ENCODE data around the gene ITPR3.

ITPR3 gene

DNA sequence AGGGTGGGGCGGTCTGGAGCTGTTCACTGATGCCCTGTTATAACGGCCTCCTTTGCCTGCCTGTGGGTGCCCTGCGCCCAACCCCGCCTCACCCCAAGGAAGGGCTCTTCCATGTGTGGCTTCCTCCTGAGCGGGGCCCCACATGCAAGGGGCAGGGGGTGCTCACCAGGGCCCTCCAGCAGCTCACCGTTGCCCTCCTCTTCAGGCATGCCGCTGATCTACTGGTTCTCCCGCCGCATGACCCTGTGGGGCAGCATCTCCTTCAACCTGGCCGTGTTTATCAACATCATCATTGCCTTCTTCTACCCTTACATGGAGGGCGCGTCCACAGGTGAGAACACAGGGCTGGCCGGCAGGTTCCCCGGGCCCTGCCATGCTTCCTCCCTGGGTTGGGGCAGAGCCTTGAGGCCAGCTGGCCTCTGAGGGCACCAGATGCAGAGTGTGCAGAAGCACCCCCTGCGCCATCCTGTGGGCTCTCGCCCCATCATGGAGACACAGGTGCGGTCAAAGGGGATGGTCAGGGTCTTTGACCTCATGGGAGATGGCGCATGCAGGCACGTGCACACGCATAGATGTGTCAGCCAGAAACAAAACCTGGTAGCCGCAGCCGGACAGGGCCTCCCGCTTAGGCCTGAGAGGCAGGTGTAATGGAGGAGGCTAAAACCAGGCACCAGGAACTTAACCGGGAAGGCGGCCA is 67.5 kb downstream of the ITPR3 start:
- no peak for DNase-seq

DNA sequence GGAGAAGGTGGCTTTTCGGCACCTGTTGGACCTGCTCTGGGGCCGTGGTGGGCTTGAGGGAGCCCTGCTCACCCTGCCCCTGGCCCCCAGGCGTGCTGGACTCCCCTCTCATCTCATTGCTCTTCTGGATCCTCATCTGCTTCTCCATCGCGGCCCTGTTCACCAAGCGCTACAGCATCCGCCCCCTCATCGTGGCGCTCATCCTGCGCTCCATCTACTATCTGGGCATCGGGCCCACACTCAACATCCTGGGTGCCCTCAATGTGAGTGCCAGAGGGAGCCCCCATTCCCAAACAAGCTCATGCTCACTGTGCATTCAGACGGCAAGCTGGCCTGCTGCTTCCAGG is 68.0 kb downstream of the ITPR3 start:
- no peak for DNase-seq

GRCh38 chr6:33689879-33690278 is 68.8 kb downstream of the ITPR3 start:
- no peak for DNase-seq

GRCh38 chr6:33690766-33691165 is 69.6 kb downstream of the ITPR3 start:
- DNase-seq = no peak

DNA sequence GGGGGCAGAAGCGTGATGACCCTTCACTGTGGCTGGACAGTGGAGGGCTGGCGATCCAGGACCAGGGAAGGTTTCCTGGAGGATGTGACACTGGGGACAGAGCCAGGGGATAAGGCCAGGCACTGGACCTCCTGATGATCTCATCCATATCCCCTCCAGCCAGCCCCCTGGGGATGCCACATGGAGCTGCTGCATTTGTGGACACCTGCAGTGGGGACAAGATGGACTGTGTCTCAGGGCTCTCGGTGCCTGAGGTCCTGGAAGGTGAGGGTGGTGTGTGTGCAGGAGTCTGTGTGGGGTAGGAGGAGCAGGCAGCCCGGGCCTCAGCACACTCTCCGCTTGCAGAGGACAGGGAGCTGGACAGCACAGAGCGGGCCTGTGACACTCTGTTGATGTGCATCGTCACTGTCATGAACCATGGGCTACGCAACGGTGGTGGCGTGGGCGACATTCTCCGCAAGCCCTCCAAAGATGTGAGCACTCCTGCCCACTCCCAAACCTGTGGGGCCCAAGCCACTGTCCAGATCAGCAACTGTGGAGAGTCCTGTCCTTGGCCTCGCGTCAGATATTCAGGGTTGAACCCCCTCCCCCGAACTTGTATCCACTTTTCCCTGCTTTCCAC is 70.4 kb downstream of the ITPR3 start:
- DNase-seq = no peak

- DNase-seq = no peak
These were observed 71.1 kb downstream of the ITPR3 start for GRCh38 chr6:33692078-33692759.

GRCh38 chr6:33692760-33693158 is 71.6 kb downstream of the ITPR3 start:
- DNase-seq = no peak

DNA sequence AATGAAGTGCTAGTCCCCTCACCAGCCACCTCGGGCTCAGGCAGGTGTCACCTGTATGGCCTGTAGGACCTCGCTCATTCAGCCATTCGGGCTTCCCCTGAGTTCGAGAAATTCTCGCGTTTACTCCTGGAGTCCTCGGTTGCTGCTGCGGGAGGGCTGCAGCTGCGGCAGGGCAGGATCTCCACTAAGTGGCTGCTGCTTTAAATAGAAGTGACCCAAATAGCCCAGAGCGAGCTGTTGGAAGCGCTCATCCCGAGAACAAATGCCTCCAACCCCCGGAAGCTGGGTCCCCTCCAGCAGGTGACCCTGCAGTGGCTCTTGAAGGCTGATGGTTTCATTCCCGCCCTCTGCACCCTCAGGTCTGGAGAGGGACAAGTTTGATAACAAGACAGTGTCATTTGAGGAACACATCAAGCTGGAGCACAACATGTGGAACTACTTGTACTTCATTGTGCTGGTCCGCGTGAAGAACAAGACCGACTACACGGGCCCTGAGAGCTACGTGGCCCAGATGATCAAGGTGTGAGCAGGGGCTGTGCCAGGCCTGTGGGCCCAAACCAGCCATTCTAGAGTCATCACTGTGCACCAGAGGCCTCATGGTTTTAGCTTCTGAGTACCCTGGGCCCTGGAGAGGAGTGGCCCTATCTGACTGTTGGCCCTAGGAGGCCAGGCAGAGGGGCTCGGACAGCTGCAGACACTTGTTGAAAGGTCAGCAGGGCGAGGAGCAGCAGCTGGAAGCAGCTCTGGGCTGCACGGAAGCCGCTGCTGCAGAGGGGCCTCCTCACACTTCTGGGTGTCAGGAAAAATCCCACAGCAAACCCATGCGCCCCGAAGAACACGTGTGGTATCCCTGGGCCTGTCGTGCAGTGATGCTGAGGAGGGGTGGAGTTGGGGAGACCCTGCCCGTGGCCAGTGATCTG is 72.3 kb downstream of the ITPR3 start:
- no peak for DNase-seq

DNA sequence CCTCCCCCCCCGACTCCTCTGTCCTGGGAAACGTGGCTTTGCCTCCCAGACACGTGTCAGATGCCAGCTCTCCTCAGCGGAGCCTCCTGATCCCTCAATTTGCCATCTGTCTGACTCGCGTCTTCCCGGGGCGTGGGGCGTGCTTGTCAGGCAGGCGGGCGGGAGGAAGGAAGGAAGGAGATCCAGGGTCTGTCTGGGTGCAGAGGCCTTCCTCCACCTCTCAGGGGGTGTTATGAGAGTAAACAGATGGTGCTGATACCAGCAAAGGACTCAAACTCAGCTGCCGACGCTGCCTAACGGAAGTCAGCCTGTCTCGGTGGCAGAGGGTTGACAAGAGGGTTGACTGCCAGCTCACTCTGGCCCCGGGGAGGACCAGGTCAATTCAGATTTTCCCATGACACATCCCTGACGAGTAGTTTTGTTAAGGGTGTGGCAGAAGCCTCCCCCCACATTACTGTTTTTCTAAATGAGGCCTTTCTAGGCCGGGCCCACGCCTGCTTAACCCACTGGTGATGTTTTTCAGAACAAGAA is 73.3 kb downstream of the ITPR3 start:
- no peak for DNase-seq

- DNase-seq = no peak
These were observed 73.9 kb downstream of the ITPR3 start for GRCh38 chr6:33694977-33695376.

- no peak for DNase-seq
These were observed 74.3 kb downstream of the ITPR3 start for GRCh38 chr6:33695451-33695887.

DNA sequence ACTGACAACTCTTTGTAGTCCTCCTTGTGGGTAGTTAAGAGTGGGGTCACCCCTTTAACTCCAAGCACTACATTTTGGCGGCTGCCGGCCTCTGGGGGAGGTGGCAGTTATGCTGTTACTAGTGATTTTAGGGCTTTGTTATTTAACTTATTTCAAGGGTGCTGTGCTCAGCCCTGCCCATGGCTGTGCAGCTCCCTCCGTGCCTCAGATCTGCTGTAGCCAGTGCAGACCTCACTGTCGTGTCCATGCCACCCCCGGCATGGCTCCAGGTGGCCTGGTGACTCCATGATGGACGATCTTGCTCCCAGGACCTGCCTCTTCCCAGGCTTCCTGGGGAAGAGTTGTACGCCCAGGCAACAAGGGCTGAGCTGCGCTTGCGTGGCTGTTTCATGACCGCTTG is 75.0 kb downstream of the ITPR3 start:
- no peak for DNase-seq

DNA sequence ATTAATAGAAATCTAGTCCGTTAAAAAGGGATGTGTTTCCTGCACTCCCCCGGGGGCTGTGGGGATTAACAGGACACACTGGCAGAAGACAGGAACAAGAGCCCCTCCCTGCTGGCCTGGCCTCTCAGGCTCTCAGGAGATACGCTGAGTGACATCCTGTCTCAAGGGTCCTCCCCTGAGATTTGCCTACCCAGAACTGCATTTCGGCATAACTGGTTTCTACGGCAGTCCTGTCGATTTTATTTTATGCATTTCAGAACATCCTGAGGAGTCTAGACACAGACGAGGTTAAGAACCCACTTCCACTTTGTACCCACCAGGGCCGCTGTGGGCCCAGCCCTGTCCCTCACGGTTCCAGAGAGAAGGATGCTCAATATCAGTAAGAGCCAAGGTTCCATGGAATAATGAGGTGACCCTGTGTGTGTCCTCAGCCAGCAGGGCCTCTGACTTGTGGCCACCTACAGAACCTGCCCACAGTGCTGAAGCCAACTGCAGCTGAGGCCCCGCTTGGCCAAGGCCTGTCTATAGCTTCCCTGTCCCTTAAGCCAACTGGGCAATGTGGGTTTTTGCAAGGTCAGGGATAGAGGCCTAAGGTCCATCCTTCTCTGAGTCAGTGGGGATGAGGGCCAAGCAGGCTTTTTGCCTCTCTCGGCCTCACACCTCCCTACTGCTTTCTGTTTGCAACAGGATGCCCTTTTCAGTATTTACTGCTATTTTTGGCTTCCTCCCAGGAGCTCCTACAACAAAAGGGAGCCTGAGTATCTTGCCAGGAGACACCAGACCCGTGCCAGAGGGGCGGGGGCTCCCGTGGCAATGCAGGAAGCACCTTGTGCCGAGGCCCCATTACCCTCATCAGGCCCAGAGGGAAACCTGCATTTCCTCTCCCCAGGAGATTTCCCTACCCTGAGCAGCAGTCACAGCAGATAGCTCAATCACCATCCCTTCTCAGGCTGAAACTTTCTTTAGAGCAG is 75.7 kb downstream of the ITPR3 start:
- no peak for DNase-seq

- DNase-seq = no peak
These were observed 76.7 kb downstream of the ITPR3 start for GRCh38 chr6:33697845-33698244.

DNA sequence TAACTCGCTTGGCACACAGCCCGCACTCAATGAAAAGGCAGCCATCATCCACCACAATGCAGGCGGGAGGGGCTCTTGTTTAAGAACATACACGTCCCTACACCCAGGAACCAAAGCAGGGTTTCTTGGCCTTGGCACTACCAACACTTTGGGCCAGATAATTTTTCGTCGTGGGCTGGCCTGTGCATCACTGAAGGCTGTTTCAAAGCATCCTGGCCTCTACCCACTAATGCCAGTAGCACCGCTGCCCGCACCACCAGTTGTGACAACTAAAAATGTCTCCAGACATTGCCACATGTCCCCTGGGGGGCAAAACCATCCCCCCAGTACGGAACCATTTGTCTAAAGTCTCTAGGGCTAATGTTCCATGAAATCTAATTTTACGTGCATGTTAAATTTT is 77.4 kb downstream of the ITPR3 start:
- DNase-seq = no peak

GRCh38 chr6:33699131-33699530 is 78.0 kb downstream of the ITPR3 start:
- DNase-seq = no peak

GRCh38 chr6:33699739-33700138 is 78.6 kb downstream of the ITPR3 start:
- DNase-seq = no peak

- DNase-seq = no peak
These were observed 79.4 kb downstream of the ITPR3 start for GRCh38 chr6:33700391-33701050.

DNA sequence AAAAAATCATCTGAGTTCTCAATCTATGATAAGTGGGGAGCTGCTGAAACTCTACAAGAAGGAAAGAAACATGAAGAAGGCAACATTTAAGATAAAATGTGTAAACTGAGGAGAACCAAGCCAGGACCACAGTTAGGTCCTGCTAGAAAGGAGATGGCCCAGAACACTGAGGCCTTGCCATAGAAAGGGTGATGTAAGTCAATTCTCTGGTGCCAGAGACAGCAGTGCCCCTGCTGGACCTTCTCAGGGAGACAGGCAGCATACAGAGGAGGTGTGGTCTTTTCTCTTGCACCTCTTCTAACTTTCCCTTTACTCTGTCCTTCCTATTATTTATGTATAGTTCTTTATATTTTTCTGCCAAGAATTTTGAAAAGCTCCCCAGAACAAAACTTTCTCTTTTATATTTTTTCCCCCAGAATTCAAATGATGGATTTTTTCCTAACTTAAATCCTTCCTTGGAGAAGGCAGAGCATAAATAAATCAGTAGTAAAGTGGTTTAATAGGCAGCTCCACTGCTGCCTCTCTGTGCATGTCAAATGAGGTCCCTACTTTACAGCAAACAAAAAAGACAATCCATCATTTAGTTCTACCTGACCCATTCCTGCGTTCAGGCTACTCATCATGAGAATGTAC is 81.3 kb downstream of the ITPR3 start:
- no peak for DNase-seq

DNA sequence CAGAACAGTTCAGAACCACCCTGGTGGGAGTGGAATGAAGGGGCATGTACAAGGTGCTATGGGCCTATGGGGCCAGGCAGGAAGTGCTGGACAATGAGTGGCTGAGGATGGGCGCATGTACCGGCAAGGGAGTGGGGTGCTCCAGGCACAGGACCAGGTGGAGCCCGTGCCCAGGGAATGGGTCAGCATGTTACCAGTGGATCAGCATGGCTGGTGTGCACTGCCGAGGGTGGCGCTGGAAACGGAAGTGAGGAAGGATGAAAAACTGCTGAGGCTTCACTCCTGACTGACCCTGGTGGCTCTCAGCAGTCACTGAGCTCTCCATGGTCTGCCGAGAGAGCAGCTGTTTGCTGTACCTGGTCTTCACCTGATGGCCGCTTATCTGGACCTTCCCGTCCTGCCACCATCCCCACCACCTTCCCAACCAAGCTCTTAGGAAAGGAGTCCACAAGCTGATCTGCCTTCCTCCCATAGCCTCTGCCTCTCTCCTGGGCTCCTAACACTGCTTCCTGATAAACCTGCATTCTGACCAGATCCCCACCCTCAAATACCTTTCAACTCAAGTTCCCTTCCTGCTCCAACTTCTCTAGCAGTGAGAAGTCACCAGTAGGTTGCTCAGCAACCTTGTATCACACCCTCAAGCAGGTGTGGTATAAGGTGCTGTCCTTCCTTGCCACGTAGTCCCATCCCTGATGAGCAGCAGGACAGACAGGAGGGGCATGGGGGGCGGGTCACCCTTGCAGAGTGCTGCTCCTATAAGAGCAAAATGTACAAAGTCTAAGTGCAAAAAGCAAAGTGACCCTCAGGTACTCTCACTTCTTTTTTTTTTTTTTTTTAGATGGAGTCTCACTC is 83.3 kb downstream of the ITPR3 start:
- DNase-seq = no peak
